DOHH2 (cell line): Measurements from ENCODE around the gene MRPS34.

Experiments
- H3F3A ChIP-seq: fragments of 200-600 bp; sonication (generic), shearing (Covaris generic); 2 replicates; pipeline ENCODE4 v1.6.0; 2016; ENCODE audit warnings: antibody characterized with exemption, mild to moderate bottlenecking; ENCODE audit not compliant: control insufficient read depth, insufficient read depth
- H3K27ac ChIP-seq: fragments of 200-600 bp; sonication (generic); 2 replicates; pipeline ENCODE4 v1.5.1; 2014; ENCODE audit warnings: low read depth, mild to moderate bottlenecking, low read length, moderate library complexity
- H3K27me3 ChIP-seq: fragments of 200-600 bp; sonication (generic); 2 replicates; pipeline ENCODE4 v1.6.1; 2014; ENCODE audit warnings: mild to moderate bottlenecking, low read length, mixed read lengths; ENCODE audit not compliant: control insufficient read depth
- H3K36me3 ChIP-seq: fragments of 200-600 bp; sonication (generic); 2 replicates; pipeline ENCODE4 v1.6.1; 2014; ENCODE audit warnings: mild to moderate bottlenecking, low read length, moderate library complexity, mixed read lengths; ENCODE audit not compliant: control insufficient read depth
- H3K4me1 ChIP-seq: fragments of 200-600 bp; sonication (generic); 2 replicates; pipeline ENCODE4 v1.6.1; 2014; ENCODE audit warnings: mild to moderate bottlenecking, low read length, mixed read lengths; ENCODE audit not compliant: control insufficient read depth
- H3K4me2 ChIP-seq: fragments of 200-600 bp; sonication (generic); 2 replicates; pipeline ENCODE4 v1.6.0; 2014; ENCODE audit warnings: mild to moderate bottlenecking, low read length, moderate library complexity
- H3K4me3 ChIP-seq: fragments of 200-600 bp; sonication (generic); 2 replicates; pipeline ENCODE4 v1.5.1; 2014; ENCODE audit warnings: mild to moderate bottlenecking, low read length, mixed read lengths
- H3K79me2 ChIP-seq: fragments of 200-600 bp; sonication (generic); 2 replicates; pipeline ENCODE4 v1.6.1; 2014; ENCODE audit warnings: mild to moderate bottlenecking, low read length, mixed read lengths; ENCODE audit not compliant: control insufficient read depth
- H3K9me2 ChIP-seq: fragments of 200-600 bp; sonication (generic); replicated peaks from 2 replicates; pipeline ENCODE4 v1.6.1; 2014; ENCODE audit warnings: mild to moderate bottlenecking, low read length, mixed read lengths; ENCODE audit not compliant: control insufficient read depth
- H3K9me3 ChIP-seq: fragments of 200-600 bp; sonication (generic); 2 replicates; pipeline ENCODE4 v1.6.1; 2014; ENCODE audit warnings: antibody characterized with exemption, low read length, mixed read lengths; ENCODE audit not compliant: control insufficient read depth, insufficient read depth
- H4K20me1 ChIP-seq: fragments of 200-600 bp; sonication (generic); 2 replicates; pipeline ENCODE4 v1.6.0; 2014; ENCODE audit warnings: low read depth, mild to moderate bottlenecking, antibody characterized with exemption, low read length, moderate library complexity; ENCODE audit not compliant: control insufficient read depth, insufficient read depth
- CTCF ChIP-seq: fragments of 200-600 bp; sonication (generic); IDR thresholded peaks from one replicate; pipeline ENCODE4 v1.5.1; 2014; ENCODE audit warnings: antibody characterized with exemption, mild to moderate bottlenecking, low read depth, low read length; ENCODE audit not compliant: poor library complexity, severe bottlenecking
- EZH2phosphoT487 ChIP-seq: fragments of 200-600 bp; sonication (generic); IDR thresholded peaks from 2 replicates; pipeline ENCODE4 v1.6.1; 2017; ENCODE audit warnings: borderline replicate concordance, mild to moderate bottlenecking, antibody characterized with exemption, low read length, moderate library complexity, mixed read lengths

MRPS34 gene

GRCh38 chr16:1743376-1744337, 29.3 kb downstream of the MRPS34 start:
- TF ChIP-seq EZH2phosphoT487 (no peak), CTCF (no peak)
- peaks cover 56% of the 10 kb centered on the region for H3K36me3 ChIP-seq
- H4K20me1 ChIP-seq: no peaks in the 10 kb centered on the region
- no peaks in the 10 kb centered on the region for H3K27me3 ChIP-seq
- no peak overlapping the region for H3K4me2 ChIP-seq
- no peak overlapping the region for H3K27ac ChIP-seq
- peaks cover 8% of the 10 kb centered on the region for H3F3A ChIP-seq
- peaks cover 13% of the 10 kb centered on the region for H3K79me2 ChIP-seq
- no peaks in the 10 kb centered on the region for H3K9me2 ChIP-seq
- H3K4me3 ChIP-seq: no peak overlapping the region
- H3K9me3 ChIP-seq: peaks cover 12% of the 10 kb centered on the region; the same call in 1 of the 2 replicates
- no peaks in the 10 kb centered on the region for H3K4me1 ChIP-seq

- Histone ChIP-seq H3K4me3 (no peak overlapping the region), H3K79me2 (peaks cover 13% of the 10 kb centered on the region), H3K27me3 (no peaks in the 10 kb centered on the region), H3K4me1 (no peaks in the 10 kb centered on the region), H3K9me2 (no peaks in the 10 kb centered on the region), H4K20me1 (no peaks in the 10 kb centered on the region), H3K27ac (no peak overlapping the region), H3K4me2 (no peak overlapping the region), H3K9me3 (peaks cover 29% of the 10 kb centered on the region; the same call in 1 of the 2 replicates), H3K36me3 (peaks cover 36% of the 10 kb centered on the region), H3F3A (peaks cover 25% of the 10 kb centered on the region)
- TF ChIP-seq EZH2phosphoT487 (no peak), CTCF (no peak)
These were observed 31.3 kb downstream of the MRPS34 start for GRCh38 chr16:1741553-1742165.

- Histone ChIP-seq H3K4me2 (no peak overlapping the region), H3K27me3 (no peaks in the 10 kb centered on the region), H3K27ac (no peak overlapping the region), H4K20me1 (no peaks in the 10 kb centered on the region), H3K9me3 (peaks cover 36% of the 10 kb centered on the region; the same call in 1 of the 2 replicates), H3K9me2 (no peaks in the 10 kb centered on the region), H3K4me1 (no peaks in the 10 kb centered on the region), H3K79me2 (peaks cover 13% of the 10 kb centered on the region), H3F3A (peaks cover 30% of the 10 kb centered on the region), H3K4me3 (no peak overlapping the region), H3K36me3 (peaks cover 35% of the 10 kb centered on the region)
- TF ChIP-seq CTCF (no peak), EZH2phosphoT487 (no peak)
These were observed 32.0 kb downstream of the MRPS34 start for GRCh38 chr16:1740781-1741490.
